H9 (cell line): ENCODE results near the gene HNRNPLL. TPM values are rescaled to one million over a fixed set of nuclear protein-coding genes. Genes with fewer than 3 reads are reported as not detected.

ENCODE experiments used
- DNase-seq: peaks from one replicate; pipeline ENCODE4 v3.0.0-alpha.2; 2017
- H2AFZ ChIP-seq: one replicate; pipeline ENCODE4 v1.6.1; 2013; ENCODE audit warnings: mild to moderate bottlenecking, low read length, control low read depth, moderate library complexity
- H2AK5ac ChIP-seq: 2 replicates; pipeline ENCODE4 v1.6.1; 2013; ENCODE audit warnings: low read length, control low read depth, mixed read lengths; ENCODE audit not compliant: insufficient read length
- H2BK120ac ChIP-seq: one replicate; pipeline ENCODE4 v1.6.1; 2013; ENCODE audit warnings: low read depth, mild to moderate bottlenecking, low read length, control low read depth, inconsistent platforms; ENCODE audit not compliant: poor library complexity, severe bottlenecking
- H2BK12ac ChIP-seq: 2 replicates; pipeline ENCODE4 v1.6.1; 2013; ENCODE audit warnings: low read length, control low read depth, mixed read lengths, low read depth; ENCODE audit not compliant: insufficient read length
- H2BK15ac ChIP-seq: 2 replicates; pipeline ENCODE4 v1.6.1; 2013; ENCODE audit warnings: low read depth, low read length, control low read depth
- H2BK20ac ChIP-seq: one replicate; pipeline ENCODE4 v1.6.1; 2013; ENCODE audit warnings: low read depth, mild to moderate bottlenecking, low read length, control low read depth, inconsistent platforms; ENCODE audit not compliant: poor library complexity, severe bottlenecking
- H2BK5ac ChIP-seq: 2 replicates; pipeline ENCODE4 v1.6.1; 2013; ENCODE audit warnings: low read length, control low read depth, mixed read lengths; ENCODE audit not compliant: insufficient read length
- H3K14ac ChIP-seq: 2 replicates; pipeline ENCODE4 v1.6.1; 2013; ENCODE audit warnings: low read length, control low read depth; ENCODE audit not compliant: insufficient read depth
- H3K18ac ChIP-seq: 2 replicates; pipeline ENCODE4 v1.6.1; 2013; ENCODE audit warnings: low read depth, mild to moderate bottlenecking, mixed read lengths, low read length, control low read depth; ENCODE audit not compliant: insufficient read length
- H3K23ac ChIP-seq: 2 replicates; pipeline ENCODE4 v1.6.1; 2013; ENCODE audit warnings: low read length, control low read depth, mixed read lengths, low read depth; ENCODE audit not compliant: insufficient read length
- H3K23me2 ChIP-seq: 2 replicates; pipeline ENCODE4 v1.6.1; 2013; ENCODE audit warnings: low read depth, mild to moderate bottlenecking, mixed read lengths, low read length, control low read depth; ENCODE audit not compliant: insufficient read length, poor library complexity, severe bottlenecking
- H3K27ac ChIP-seq: 2 replicates; pipeline ENCODE4 v1.5.1; 2013; ENCODE audit warnings: low read length, control low read depth, mixed read lengths, low read depth; ENCODE audit not compliant: insufficient read length
- H3K27me3 ChIP-seq: 2 replicates; pipeline ENCODE4 v1.6.1; 2013; ENCODE audit warnings: low read length, control low read depth, inconsistent platforms; ENCODE audit not compliant: insufficient read depth
- H3K4ac ChIP-seq: 2 replicates; pipeline ENCODE4 v1.6.1; 2013; ENCODE audit warnings: low read depth, mild to moderate bottlenecking, control low read depth, inconsistent platforms, low read length, moderate library complexity
- H3K4me1 ChIP-seq: 2 replicates; pipeline ENCODE4 v1.6.1; 2013; ENCODE audit warnings: low read length, control low read depth, inconsistent platforms; ENCODE audit not compliant: insufficient read depth
- H3K4me2 ChIP-seq: 2 replicates; pipeline ENCODE4 v1.6.1; 2013; ENCODE audit warnings: low read length, control low read depth, mixed read lengths; ENCODE audit not compliant: insufficient read length, insufficient read depth
- H3K56ac ChIP-seq: 2 replicates; pipeline ENCODE4 v1.6.1; 2013; ENCODE audit warnings: low read depth, mild to moderate bottlenecking, mixed read lengths, low read length, control low read depth; ENCODE audit not compliant: insufficient read length
- H3K79me1 ChIP-seq: 2 replicates; pipeline ENCODE4 v1.6.1; 2013; ENCODE audit warnings: low read depth, mild to moderate bottlenecking, moderate library complexity, low read length, control low read depth, inconsistent platforms; ENCODE audit not compliant: insufficient read depth, poor library complexity, severe bottlenecking
- H3K79me2 ChIP-seq: 2 replicates; pipeline ENCODE4 v1.6.1; 2013; ENCODE audit warnings: low read length, control low read depth, inconsistent platforms; ENCODE audit not compliant: insufficient read depth
- H3K9ac ChIP-seq: 2 replicates; pipeline ENCODE4 v1.6.1; 2013; ENCODE audit warnings: low read length, control low read depth, mixed read lengths; ENCODE audit not compliant: insufficient read length; ENCODE audit errors: extremely low read depth
- H3K9me3 ChIP-seq: one replicate; pipeline ENCODE4 v1.6.1; 2013; ENCODE audit warnings: low read depth, low read length, inconsistent platforms; ENCODE audit not compliant: control insufficient read depth
- H3T11ph ChIP-seq: one replicate; pipeline ENCODE4 v1.6.1; 2013; ENCODE audit warnings: mild to moderate bottlenecking, low read length, control low read depth, inconsistent platforms
- H4K20me1 ChIP-seq: one replicate; pipeline ENCODE4 v1.6.1; 2013; ENCODE audit not compliant: control insufficient read depth, insufficient read length, insufficient read depth
- H4K5ac ChIP-seq: 2 replicates; pipeline ENCODE4 v1.6.1; 2013; ENCODE audit warnings: low read depth, mild to moderate bottlenecking, mixed read lengths, low read length, control low read depth; ENCODE audit not compliant: insufficient read length
- H4K8ac ChIP-seq: replicated peaks from 2 replicates; pipeline ENCODE4 v1.6.1; 2013; ENCODE audit warnings: low read length, control low read depth, mixed read lengths, low read depth; ENCODE audit not compliant: insufficient read length
- H4K91ac ChIP-seq: 2 replicates; pipeline ENCODE4 v1.6.1; 2013; ENCODE audit warnings: low read depth, mild to moderate bottlenecking, moderate library complexity, mixed read lengths, low read length, control low read depth; ENCODE audit not compliant: insufficient read length
- H3K27ac Mint-ChIP-seq, 3 experiments: 2 replicates in 2 of 3; 3 replicates in 1 of 3; pipeline ENCODE4 v1.8.0; 2020 to 2021; ENCODE audit warnings: mixed read lengths in 3 of 3, mild to moderate bottlenecking in 1 of 3, moderate library complexity in 1 of 3
- H3K27me3 Mint-ChIP-seq: 2 replicates; pipeline ENCODE4 v1.8.0; 2021; ENCODE audit warnings: low read depth, mild to moderate bottlenecking, moderate library complexity, mixed read lengths
- H3K36me3 Mint-ChIP-seq, 3 experiments: 2 replicates in 2 of 3; 3 replicates in 1 of 3; pipeline ENCODE4 v1.8.0; 2020 to 2021; ENCODE audit warnings: low read depth in 3 of 3, mixed read lengths in 3 of 3; ENCODE audit not compliant: insufficient read depth in 1 of 3
- H3K4me1 Mint-ChIP-seq, 2 experiments: 2 replicates each; pipeline ENCODE4 v1.8.0; 2020; ENCODE audit warnings: mixed read lengths in 2 of 2
- H3K4me3 Mint-ChIP-seq, 2 experiments: 2 replicates in 1 of 2; 3 replicates in 1 of 2; pipeline ENCODE4 v1.8.0; 2020 to 2021; ENCODE audit warnings: mild to moderate bottlenecking in 2 of 2, mixed read lengths in 2 of 2, moderate library complexity in 1 of 2
- H3K9me3 Mint-ChIP-seq, 2 experiments: 2 replicates in 1 of 2; 3 replicates in 1 of 2; pipeline ENCODE4 v1.8.0; 2020; ENCODE audit warnings: mild to moderate bottlenecking in 2 of 2, mixed read lengths in 2 of 2, moderate library complexity in 1 of 2
- WGBS: extraction: QIAGEN DNeasy Blood & Tissue Kit; methylation state at CpG from one replicate; pipeline ENCODE4 v1.1.7; 2013; ENCODE audit warnings: missing lambda C conversion rate, low lambda C conversion rate, mixed read lengths; ENCODE audit not compliant: insufficient read length; ENCODE audit errors: extremely low coverage; 5-methylcytosine and 5-hydroxymethylcytosine counted together
- total RNA-seq: library from RNA; stranded (reverse); gene quantifications from 2 replicates; pipeline ENCODE4 v1.2.1, GENCODE V29; 2021
- TF ChIP-seq, protein P1 (sequence below): fragments of 200-600 bp; sonication (generic); conservative IDR thresholded peaks from 3 replicates; pipeline ENCODE4 v1.8.0; 2021; ENCODE audit warnings: antibody characterized with exemption, mild to moderate bottlenecking

The HNRNPLL gene
- total RNA-seq, 1 experiment from 2014 or later = 52.3 TPM

DNA sequence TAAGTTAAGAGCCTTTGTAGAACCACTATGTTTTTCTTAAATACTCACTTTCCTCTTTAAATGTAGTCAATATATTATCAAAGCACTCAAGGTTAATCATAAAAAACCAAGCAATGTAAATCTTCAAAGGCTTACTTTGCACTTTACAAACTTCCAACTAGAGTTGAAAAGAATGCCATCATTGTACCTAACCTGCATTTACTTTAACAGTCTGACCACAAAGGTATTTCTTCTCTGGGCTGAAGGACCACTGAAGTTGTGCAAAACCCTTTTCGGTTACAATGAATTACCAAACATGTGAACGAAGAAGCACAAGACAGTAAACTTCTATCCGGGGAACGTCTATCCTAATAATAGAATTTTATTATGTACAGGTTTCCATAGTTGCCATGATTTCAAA is 3.0 kb downstream of the HNRNPLL start:
- no peak overlapping the region for H3K56ac ChIP-seq
- H4K8ac ChIP-seq = no peak overlapping the region
- H4K91ac ChIP-seq = no peak overlapping the region
- no peaks in the 10 kb centered on the region for H3K9me3 ChIP-seq
- no peaks in the 10 kb centered on the region for H4K20me1 ChIP-seq
- no peak for DNase-seq
- no peak overlapping the region for H2AFZ ChIP-seq
- no peak overlapping the region for H3K9ac ChIP-seq
- H3K36me3 Mint-ChIP-seq = 0 out of 7 replicates have a peak, but pooled peaks cover 0 to 5% (median 0%) of the 10 kb centered on the region in 3 experiments
- peaks cover 6% of the 10 kb centered on the region for H3K4me1 ChIP-seq
- H3K27me3 Mint-ChIP-seq = no peaks in the 10 kb centered on the region
- no peak overlapping the region for H2BK5ac ChIP-seq
- H3K18ac ChIP-seq = no peak overlapping the region
- H4K5ac ChIP-seq = no peak overlapping the region
- H2BK20ac ChIP-seq = no peak overlapping the region
- H3K23ac ChIP-seq = no peak overlapping the region
- H3K79me2 ChIP-seq = peaks cover 48% of the 10 kb centered on the region; the same call in 1 of the 2 replicates
- H3K4me3 Mint-ChIP-seq = peak overlapping the region; percentile 86 to 94
- H3K14ac ChIP-seq = no peak overlapping the region
- H3K79me1 ChIP-seq = peaks cover 2% of the 10 kb centered on the region
- H3K4ac ChIP-seq = no peak overlapping the region
- peaks cover 49 to 50% of the 10 kb centered on the region in 2 experiments for H3K4me1 Mint-ChIP-seq
- peak overlapping the region; percentile 77 for H3K4me2 ChIP-seq
- no peaks in the 10 kb centered on the region for H3K27me3 ChIP-seq
- H2BK15ac ChIP-seq = no peak overlapping the region
- no peak overlapping the region for H3K27ac ChIP-seq
- no peak overlapping the region for H2BK120ac ChIP-seq
- TF ChIP-seq, protein P1, sequence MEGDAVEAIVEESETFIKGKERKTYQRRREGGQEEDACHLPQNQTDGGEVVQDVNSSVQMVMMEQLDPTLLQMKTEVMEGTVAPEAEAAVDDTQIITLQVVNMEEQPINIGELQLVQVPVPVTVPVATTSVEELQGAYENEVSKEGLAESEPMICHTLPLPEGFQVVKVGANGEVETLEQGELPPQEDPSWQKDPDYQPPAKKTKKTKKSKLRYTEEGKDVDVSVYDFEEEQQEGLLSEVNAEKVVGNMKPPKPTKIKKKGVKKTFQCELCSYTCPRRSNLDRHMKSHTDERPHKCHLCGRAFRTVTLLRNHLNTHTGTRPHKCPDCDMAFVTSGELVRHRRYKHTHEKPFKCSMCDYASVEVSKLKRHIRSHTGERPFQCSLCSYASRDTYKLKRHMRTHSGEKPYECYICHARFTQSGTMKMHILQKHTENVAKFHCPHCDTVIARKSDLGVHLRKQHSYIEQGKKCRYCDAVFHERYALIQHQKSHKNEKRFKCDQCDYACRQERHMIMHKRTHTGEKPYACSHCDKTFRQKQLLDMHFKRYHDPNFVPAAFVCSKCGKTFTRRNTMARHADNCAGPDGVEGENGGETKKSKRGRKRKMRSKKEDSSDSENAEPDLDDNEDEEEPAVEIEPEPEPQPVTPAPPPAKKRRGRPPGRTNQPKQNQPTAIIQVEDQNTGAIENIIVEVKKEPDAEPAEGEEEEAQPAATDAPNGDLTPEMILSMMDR = no peak
- H3K27ac Mint-ChIP-seq = no peak overlapping the region
- H2AK5ac ChIP-seq = no peak overlapping the region
- WGBS = no CpG with 5 or more reads among the region's 4 CpGs
- H3K9me3 Mint-ChIP-seq = no peaks in the 10 kb centered on the region
- H3T11ph ChIP-seq = no peak overlapping the region
- H3K23me2 ChIP-seq = peaks cover 11% of the 10 kb centered on the region
- H2BK12ac ChIP-seq = no peak overlapping the region
